GM19455 (cell line): Measurements from ENCODE around the gene HEATR5B.
"Not testable (repeated sequence)": the region's sequence is repeated elsewhere in the genome, so short reads cannot be mapped to it uniquely, and the experiment has no call there.

Source experiments
- ATAC-seq: cut with Tn5 transposase; IDR thresholded peaks from one replicate; pipeline ENCODE4 v1.9.1; 2021; ENCODE audit not compliant: unreplicated experiment

Gene HEATR5B

DNA sequence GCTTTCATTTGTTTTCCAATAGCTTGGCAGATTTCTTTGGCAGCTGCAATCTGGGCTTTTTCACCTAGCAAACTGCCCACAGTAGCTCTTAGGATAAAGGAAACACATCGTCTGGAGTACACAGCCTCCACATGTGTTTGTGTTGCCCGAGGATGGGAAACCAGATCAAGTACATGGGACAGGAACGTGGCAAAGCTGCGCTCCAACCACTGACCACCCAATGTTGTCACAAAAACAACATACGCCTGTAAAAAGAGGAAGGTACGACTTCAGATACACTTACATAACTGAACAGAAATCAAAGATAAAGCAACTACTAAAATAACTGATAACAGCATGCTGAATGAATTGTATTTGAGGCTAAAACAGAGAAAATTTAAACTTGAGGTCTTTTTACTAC, 15.5 kb downstream of the HEATR5B start:
- no peak for ATAC-seq

DNA sequence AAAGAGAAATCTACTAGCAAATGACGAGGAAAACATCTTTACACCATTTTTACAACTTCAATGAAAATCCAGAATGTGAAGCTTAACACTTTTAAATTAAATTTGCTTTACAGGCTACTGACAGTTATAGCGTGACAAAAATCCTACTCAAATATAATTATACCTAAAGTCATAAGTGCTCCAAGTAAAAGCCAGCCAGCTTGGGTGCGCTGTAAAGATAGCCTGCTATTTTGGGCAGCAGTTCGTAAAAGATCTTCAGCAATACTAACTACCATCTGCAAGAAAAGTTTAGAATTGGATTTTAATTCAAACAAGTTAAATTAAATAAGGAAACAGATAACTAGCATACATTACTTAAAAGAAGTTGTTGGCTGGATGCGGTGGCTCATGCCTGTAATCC, 22.4 kb downstream of the HEATR5B start:
- ATAC-seq, result no peak

DNA sequence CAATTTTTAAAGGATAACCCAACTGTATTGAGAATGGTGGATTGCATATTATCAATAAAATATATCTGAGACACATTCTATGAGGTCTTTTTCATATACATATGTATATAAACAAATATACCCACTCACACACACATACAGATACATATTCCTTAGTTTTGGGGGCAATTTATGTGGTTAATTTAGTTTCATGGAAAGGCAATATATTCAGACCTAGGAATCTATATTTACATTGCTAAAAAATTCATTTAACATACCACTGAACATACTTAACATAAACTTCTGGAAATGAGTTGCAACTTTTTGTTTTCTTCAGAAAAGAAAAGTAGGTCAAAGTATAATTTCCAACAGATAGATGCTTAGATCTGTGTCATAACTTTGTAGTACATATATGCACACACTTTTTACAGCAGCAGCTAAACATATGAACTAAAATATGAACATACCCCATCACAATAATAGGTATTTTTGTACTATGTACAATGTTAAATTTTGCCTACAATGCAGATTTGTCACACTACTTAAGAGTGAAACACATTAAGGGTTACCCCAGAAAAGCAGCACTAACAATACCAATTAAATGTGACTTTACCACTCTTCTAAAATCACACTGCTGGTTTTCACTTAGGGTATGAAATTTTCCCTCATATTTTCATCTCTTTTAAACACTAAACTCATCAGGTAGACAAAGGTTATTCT, 23.0 kb downstream of the HEATR5B start:
- ATAC-seq, result no peak

DNA sequence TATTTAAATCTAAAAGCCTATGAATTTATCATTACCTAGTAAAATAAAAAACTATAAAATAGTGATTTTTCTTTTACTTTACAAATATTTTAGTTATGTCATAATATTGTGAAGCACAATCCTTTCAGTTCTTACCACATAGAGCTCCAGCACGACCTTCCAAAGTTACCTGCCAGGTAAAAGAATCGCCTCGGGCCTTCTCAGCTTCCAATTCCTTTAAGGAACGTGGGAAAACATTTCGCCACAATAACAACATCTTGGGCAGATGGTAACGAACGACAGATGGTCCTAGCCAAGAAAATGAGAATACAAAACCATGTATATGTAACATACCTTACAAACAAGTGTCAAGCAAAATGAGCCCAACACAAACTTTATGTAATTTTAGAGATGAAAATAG, 23.7 kb downstream of the HEATR5B start:
- no peak for ATAC-seq

DNA sequence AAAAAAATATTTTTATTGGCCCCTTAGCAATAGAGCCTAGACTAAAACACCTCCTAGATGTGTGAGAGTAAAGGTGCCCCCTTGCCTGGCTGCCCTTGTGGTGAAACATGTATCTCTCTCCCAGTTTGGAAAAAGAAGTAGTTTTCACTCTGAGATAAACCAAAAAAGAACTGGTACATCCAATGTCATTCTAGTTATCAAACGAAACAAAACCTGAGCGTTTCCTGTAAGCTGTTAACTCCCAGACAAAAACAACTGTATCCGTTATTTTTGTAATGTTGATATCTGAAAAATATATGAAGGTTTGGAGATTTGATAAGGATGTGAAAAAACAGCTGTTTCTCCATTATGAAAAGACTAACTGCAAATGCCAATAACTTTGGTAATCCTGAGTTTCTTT, 24.3 kb downstream of the HEATR5B start:
- no peak for ATAC-seq

DNA sequence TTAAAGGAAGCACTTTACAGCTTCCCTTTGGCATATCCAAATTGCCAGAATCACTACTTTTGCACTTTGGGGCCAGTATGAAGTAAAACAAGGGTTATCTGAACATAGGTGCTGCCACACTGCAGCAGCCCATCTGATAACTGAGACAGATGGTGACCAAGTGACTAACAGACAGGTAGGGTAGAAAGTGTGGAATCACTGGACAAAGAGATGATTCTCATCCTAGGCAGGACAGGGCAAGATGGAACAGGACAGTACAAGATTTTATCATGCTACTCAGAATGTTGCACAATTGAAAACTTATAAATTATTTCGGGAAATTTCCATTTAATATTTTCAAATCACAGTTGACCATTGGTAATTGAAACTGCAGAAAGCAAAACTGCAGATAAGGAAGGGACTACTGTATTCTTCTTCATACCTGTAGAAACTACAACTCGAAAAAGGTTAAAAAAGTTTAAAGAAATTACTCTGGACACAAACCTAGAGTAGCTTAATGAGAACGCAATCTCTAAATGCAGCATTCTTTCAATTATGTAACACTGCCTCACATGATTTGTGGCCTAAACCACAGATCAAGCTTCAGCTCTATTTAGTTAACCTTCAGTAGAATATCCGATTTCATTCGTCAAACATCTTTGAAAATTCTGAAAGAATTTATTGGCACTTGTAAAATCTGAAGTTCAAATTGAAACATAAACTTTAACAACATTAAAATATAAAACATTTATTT, 31.4 kb downstream of the HEATR5B start:
- ATAC-seq, result no peak

DNA sequence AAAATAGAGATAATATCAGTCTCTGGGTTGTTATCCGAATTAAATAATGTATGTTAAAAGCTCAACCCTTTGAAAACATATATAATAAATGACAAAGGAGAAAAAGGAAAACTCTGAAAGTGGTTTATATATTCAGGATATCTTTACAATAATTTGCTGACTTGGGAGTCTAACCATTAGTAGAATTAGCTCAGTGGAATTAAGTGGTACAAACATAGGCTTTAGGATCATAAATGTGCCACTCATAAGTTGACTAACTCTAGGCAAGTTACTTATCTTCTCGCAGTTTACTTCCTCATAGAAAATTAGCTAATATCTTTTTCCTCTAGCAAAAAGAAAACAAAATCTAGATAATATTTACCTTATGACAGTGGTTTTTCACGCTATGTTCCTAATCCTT, 44.6 kb downstream of the HEATR5B start:
- no peak for ATAC-seq

DNA sequence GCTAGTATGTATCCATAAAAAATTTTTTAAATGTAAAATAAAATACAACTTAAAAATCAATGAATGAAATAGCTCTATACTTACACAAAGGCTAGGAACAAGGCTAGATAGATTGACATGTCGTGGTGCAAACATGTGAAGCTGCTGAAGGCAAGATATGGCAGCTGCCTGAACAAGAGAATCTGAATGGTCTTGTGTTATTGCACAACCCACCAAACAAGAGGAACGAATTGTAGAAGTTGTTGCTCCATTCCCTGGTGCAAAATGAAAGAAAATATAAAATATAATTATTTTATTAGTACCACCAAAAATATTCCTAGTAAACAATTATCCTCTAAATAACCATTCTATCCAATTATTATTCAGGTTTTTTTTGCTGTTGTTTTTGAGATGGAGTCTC, 46.4 kb downstream of the HEATR5B start:
- no peak for ATAC-seq

DNA sequence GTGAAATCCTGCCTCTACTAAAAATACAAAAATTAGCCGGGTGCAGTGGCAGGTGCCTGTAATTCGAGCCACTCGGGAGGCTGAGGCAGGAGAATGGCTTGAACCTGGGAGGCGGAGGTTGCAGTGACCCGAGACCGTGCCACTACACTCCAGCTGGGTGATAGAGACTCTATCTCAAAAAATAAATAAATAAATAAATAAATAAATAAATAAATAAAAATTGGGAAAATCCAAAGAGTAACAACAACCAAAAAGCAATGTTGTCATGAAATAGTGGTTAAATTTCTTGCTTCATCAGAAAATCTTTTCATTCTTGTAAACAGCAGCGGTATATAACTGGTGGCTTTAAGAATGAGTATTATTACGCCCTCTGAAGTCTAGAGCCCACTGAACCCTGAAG, 54.4 kb downstream of the HEATR5B start:
- no peak for ATAC-seq

DNA sequence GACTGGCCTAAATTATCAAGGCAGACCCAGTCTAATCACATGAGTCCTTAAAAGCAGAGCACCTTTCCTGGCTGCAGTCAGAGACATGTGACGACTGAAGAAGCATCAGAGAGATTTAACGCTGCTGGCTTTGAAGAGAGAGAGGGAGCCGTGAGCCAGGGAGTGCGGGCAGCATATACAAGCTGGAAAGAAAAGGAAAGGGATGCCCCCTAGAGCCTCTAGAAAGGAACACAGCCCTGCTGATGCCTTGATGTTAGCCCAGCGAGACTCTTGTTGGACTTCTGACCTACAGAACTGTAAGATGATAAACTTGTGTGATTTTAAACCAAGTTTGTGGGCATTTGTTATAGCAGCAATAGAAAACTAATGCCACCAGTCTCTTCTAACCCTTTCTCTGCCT, 58.1 kb downstream of the HEATR5B start:
- ATAC-seq, result no peak

DNA sequence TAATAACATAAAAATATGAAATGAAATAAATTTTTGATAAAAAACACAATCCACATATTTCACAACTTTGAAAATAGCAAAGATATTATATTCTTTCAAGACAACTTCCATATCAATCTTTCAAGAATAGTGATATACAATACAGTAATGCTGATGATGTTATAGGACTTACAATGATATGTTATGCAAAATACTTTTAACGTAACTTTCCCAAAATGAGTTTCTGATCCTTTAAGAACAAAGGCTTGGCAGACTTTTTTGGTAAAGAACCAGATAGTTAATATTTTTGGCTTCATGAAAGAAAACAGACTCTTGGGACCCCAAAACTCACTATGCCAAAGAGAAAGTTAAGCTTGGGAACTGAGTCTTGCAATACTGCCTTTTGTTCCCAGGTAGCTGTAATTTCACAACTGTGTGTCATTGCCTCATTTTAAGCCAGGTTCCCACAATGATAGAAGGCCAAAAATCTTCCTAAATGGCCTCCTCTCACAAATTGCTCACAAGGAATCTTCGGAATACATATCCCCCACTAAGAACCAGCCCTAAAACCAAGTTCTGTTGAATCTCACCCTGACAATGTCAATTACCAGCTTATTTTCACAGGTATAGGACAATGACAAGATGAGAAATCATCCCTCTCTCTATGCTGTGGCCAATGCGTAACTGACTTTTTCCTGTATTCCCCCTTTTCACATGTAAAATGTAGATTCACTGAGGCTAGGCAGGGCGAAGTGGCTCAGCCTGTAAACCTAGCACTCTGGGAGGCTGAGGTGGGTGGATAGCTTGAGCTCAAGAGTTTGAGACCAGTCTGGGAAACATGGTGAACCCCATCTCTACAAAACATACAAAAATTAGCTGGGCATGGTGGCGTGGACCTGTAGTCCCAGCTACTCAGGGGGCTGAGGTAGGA, 63.0 kb downstream of the HEATR5B start:
- ATAC-seq, result no peak

DNA sequence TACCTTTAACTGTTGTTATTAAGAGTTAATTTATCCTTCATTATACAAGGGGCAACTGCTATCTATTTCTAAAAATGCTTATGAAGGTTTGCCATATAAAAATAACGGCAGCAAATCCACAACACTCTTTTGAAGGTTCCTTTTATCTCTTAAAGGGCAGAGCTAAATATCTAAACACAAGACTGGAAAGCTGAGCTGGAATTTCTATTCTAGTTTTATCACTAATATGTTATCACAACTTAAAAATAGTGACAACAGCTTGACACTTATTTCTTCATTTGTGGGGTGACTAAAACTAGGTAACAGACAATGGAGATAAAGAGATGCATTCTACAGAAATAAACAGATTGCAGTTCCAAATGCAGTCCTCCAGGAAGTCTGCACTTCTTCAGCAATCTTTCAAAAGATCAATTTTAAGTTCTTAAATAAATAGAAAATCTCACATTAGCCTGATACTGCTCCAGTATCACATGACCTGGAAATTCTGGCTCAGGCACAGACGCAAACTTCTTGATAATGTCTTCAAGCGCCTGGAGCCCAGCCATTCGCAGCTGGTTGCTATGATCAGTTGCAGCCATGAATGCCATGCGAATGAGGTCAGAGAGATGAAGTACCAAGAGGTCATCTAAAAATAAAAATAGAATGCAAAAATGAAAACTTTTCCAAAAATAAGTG, 63.8 kb downstream of the HEATR5B start:
- ATAC-seq, result no peak

DNA sequence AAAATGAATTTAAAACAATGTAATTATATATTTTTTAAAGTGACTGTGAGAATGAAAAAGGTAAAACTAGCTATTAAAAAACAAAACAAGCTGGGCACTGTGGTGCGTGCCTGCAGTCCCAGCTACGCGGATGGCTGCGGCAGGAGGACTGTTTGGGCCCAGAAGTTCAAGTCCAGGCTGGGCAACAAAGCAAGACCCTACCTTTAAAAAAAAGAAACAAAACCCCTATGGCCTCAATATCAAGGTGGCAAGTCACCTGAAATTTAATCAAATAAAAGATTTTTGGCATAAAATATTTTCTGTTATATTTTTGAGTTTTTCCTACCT, 70.9 kb downstream of the HEATR5B start:
- peak; percentile 14 for ATAC-seq

DNA sequence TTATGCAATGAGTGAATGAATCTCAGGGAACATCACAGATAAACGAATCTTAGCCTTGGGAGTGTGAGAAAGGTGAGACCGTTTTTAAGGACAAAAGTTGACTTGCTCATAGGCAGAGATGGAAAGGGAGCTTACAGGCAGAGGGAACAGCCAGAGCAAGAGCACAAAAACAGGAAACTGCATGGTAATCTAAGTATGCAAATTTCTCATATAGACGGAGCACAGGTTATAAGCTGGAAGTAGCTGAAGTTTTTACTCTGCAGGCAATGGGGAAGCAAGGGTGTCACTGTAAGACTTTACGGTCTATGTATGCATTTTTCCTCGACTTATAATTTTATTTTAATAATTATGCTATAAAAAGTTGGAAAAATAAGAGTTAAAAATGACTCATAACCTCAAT, 73.0 kb downstream of the HEATR5B start:
- no peak for ATAC-seq

DNA sequence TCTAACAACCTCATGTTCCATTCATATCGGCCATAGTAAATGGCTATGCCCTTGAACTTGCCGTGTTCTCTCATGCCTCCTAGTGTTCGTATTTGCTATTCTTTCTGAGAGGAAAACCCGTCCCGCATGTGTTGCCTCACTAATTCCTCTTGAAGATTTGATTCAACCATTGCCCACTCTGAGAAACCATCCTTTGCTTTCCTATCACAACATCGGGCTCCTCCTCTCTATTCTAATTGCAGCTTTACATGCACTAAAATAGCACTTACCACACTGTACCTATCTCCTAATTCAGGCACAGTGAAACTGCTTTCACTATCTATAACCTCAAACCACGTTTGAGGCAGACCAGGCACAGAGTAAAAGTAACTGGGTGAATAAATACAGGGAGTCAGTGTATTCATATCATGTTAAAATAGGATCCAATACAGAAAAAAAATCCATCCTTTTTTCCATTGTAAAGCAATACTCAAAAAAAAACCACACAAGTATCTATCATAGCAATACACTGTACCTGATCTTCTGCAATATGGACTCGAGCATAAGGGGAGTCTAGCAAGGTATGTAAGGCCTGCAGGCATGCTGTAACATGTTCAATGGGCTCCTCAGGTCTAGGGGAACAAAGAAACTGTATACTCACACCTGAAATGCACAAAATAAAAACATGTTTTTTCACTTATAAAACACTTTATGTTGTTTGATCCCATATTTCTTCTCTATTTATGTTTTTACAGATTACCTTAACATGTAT, 78.9 kb downstream of the HEATR5B start:
- peak; percentile 100 for ATAC-seq

DNA sequence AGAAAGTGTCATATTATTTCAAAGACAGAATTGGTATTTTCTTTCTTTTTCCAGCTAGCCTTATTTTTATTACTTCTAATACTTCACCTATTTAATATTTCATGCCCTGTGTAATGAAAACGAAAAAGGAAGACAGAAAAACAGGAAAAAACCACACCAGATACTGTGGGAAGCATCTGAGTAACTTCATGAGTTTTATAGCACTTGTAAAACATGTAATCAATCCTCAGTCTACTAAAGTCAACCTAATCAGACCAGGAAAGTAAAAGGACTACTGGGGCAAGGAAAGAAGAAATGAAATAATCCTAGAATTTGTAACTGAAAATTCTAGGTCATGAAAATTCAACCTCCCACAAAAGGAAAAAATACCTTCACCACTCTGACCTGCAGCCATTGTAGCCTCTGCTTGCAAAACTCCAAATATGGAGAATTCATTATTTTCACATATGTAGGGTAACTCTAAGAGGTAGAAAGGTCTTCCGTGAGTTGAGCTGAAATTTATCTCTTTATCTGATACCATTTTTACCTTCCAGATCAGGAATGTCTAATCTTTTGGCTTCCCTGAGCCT, 83.1 kb downstream of the HEATR5B start:
- ATAC-seq, result no peak

DNA sequence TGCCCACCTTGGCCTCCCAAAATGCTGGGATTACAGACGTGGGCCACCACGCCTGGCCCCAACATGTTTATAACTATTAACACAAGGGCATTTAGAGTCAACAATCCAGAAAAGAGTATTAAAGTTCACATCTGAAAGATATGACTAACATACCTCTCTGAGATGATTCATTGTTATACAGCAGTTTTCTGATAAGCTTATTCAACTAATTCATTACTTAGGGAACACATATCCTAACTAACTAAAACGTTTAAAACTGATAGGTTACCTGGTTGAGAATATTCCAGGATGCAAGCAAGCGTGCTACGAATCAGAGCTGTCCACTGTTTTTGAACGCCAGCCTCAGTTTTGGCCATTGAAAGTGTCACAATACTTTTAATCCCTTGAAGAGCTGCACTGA, 83.9 kb downstream of the HEATR5B start:
- no peak for ATAC-seq

DNA sequence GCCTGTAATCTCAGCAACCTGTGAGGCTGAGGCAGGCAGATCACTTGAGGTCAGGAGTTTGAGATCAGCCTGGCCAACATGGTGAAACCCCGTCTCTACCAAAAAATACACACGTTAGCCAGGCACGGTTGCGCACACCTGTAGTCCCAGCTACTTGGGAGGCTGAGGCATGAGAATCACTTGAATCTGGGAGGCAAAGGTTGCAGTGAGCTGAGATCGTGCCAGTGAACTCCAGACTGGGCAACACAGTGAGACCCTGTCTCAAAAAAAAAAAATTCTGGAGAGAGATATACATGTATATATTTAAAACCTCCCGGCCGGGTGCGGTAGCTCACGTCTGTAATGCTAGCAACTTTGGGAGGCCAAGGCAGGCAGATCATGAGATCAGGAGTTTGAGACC, 84.8 kb downstream of the HEATR5B start:
- ATAC-seq, result not testable (repeated sequence)

DNA sequence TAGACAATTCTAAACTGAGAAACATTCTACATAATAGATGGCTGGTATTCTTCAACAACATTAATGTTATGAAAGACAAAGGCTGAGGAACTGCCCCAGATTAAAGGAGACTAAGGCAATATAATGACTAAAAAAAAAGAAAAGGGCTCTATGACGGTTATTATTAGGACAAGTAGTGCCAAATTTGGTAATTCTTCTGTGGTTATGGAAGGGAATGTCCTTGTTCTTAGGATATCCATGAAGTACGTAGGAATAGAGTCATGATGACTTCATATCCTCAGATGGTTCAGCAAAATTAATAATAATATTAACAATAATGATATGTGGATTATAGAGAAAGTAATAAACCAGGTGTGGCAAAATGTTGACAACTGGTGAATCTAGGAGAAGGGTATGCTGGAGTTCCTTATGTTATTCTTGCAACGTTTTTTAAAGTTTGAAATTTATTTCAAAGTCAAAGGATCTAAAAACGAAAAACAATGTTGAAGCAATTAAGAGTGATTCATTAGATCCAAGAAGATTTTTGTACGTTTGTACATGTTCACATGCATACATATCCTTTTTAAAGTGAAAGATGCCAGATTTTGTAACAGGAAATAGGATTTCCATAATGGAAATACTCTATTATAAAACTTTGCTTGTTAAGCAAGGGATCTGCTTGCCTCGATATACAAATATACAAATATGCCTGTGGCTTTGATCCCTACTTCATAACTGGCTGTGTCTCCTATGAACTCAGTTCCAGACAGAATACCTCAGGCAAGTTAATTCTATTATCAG, 90.1 kb downstream of the HEATR5B start:
- ATAC-seq, result no peak

DNA sequence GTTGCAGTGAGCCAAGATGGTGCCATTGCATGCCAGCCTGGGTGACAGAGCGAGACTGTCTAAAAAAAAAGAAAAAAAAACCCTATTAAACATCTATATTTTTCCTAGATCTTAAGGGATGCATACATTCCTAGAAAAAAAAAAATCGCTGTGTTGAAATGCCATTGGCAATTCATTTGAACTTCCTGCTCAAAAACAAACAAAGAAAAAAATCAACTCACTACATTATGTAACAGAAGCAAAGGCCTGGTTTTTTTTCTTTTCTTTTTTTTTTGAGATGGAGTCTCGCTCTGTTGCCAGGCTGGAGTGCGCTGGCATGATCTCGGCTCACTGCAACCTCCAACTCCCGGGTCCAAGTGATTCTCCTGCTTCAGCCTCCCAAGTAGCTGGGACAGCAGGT, 96.2 kb downstream of the HEATR5B start:
- no peak for ATAC-seq
